NCI-H69 (cell line): ENCODE data around the gene GATB.

Experiments used
- DNase-seq: peaks from one replicate; lab custom pipeline; 2025; lab: John Stamatoyannopoulos, UW

GATB gene

GRCh38 chr4:151694961-151695720 lies 65.7 kb downstream of the GATB start:
- no peak for DNase-seq

GRCh38 chr4:151692821-151693673 lies 67.8 kb downstream of the GATB start:
- peak; percentile 67 for DNase-seq

GRCh38 chr4:151692443-151692782 lies 68.4 kb downstream of the GATB start:
- peak; percentile 9 for DNase-seq

GRCh38 chr4:151691639-151692442 lies 69.0 kb downstream of the GATB start:
- no peak for DNase-seq

GRCh38 chr4:151690876-151691275 lies 69.9 kb downstream of the GATB start:
- DNase-seq: no peak

- DNase-seq: no peak
These were observed 70.5 kb downstream of the GATB start for GRCh38 chr4:151690164-151690870.

GRCh38 chr4:151689211-151689991 lies 71.4 kb downstream of the GATB start:
- no peak for DNase-seq

GRCh38 chr4:151688785-151689043 lies 72.1 kb downstream of the GATB start:
- no peak for DNase-seq

GRCh38 chr4:151688003-151688784 lies 72.6 kb downstream of the GATB start:
- DNase-seq: no peak

GRCh38 chr4:151687021-151687640 lies 73.7 kb downstream of the GATB start:
- no peak for DNase-seq

GRCh38 chr4:151685303-151685702 lies 75.5 kb downstream of the GATB start:
- no peak for DNase-seq

GRCh38 chr4:151681085-151681484 lies 79.7 kb downstream of the GATB start:
- no peak for DNase-seq

- no peak for DNase-seq
These were observed 81.6 kb downstream of the GATB start for GRCh38 chr4:151679231-151679630.

GRCh38 chr4:151678048-151678872 lies 82.5 kb downstream of the GATB start:
- peak; percentile 77 for DNase-seq

- DNase-seq: no peak
These were observed 83.6 kb downstream of the GATB start for GRCh38 chr4:151677193-151677592.

GRCh38 chr4:151676301-151676700 lies 84.5 kb downstream of the GATB start:
- peak; percentile 71 for DNase-seq

- DNase-seq: peak; percentile 13
These were observed 85.3 kb downstream of the GATB start for GRCh38 chr4:151675411-151675971.

- DNase-seq: peak; percentile 67
These were observed 85.9 kb downstream of the GATB start for GRCh38 chr4:151674804-151675391.
